Fibroblast of lung (primary cell): ENCODE data around the gene ODF4. TPM values are rescaled to one million over a fixed set of nuclear protein-coding genes. Genes with fewer than 3 reads are reported as not detected.

Source experiments
- DNase-seq, 2 donors: peaks; one replicate each; pipeline versions ENCODE4 v3.0.0 to v3.0.0-alpha.2; 2010; ENCODE audit warnings: low read depth in 2 of 2
- H2AFZ ChIP-seq: 2 replicates; pipeline ENCODE4 v1.5.1; 2012; ENCODE audit warnings: low read length, control low read depth, inconsistent platforms
- H3K27ac ChIP-seq: 2 replicates; pipeline ENCODE4 v1.5.1; 2011; ENCODE audit warnings: low read length, control low read depth; ENCODE audit not compliant: insufficient read depth
- H3K27me3 ChIP-seq: 2 replicates; pipeline ENCODE4 v1.5.1; 2011; ENCODE audit warnings: mild to moderate bottlenecking, low read length; ENCODE audit not compliant: control insufficient read depth, insufficient read depth
- H3K36me3 ChIP-seq: 2 replicates; pipeline ENCODE4 v1.5.1; 2011; ENCODE audit warnings: low read length; ENCODE audit not compliant: control insufficient read depth, insufficient read depth
- H3K4me1 ChIP-seq: 2 replicates; pipeline ENCODE4 v1.5.1; 2011; ENCODE audit warnings: low read length; ENCODE audit not compliant: control insufficient read depth, insufficient read depth; ENCODE audit errors: extremely low read depth
- H3K4me2 ChIP-seq: 2 replicates; pipeline ENCODE4 v1.5.1; 2011; ENCODE audit warnings: low read length, control low read depth; ENCODE audit not compliant: insufficient read depth; ENCODE audit errors: extremely low read depth
- H3K4me3 ChIP-seq, 4 experiments: fragments of 200-600 bp in 1 of 4; sonication (generic) in 1 of 4; replicated peaks in 1 of 4; 2 replicates each; pipeline ENCODE4 v1.5.1; 2011 to 2016; ENCODE audit warnings: low read length in 4 of 4, low read depth in 3 of 4, mild to moderate bottlenecking in 3 of 4, control low read depth in 2 of 4, inconsistent platforms in 1 of 4, mixed read lengths in 1 of 4; ENCODE audit not compliant: insufficient read depth in 1 of 4; ENCODE audit errors: control extremely low read depth in 1 of 4
- H3K79me2 ChIP-seq: 2 replicates; pipeline ENCODE4 v1.5.1; 2012; ENCODE audit warnings: mild to moderate bottlenecking, low read length, inconsistent platforms; ENCODE audit not compliant: control insufficient read depth, insufficient read depth
- H3K9ac ChIP-seq: 2 replicates; pipeline ENCODE4 v1.5.1; 2011; ENCODE audit warnings: mild to moderate bottlenecking, low read length, control low read depth; ENCODE audit not compliant: insufficient read depth
- H3K9me3 ChIP-seq: 2 replicates; pipeline ENCODE4 v1.5.1; 2012; ENCODE audit warnings: low read depth, low read length; ENCODE audit not compliant: control insufficient read depth, insufficient read depth
- H4K20me1 ChIP-seq: 2 replicates; pipeline ENCODE4 v1.5.1; 2011; ENCODE audit warnings: low read length; ENCODE audit not compliant: control insufficient read depth, insufficient read depth; ENCODE audit errors: extremely low read depth
- CTCF ChIP-seq, 2 donors: IDR thresholded peaks in 1 of 2; conservative IDR thresholded peaks in 1 of 2; 1 replicate in 1 of 2; 2 replicates in 1 of 2; pipeline ENCODE4 v1.5.1; 2011 to 2012; ENCODE audit warnings: low read length in 2 of 2, control low read depth in 1 of 2, inconsistent platforms in 1 of 2, low read depth in 1 of 2, mild to moderate bottlenecking in 1 of 2
- EZH2 ChIP-seq: IDR thresholded peaks from 2 replicates; pipeline ENCODE4 v1.5.1; 2012; ENCODE audit warnings: low read length, control low read depth, mild to moderate bottlenecking; ENCODE audit errors: missing control alignments
- polyA plus RNA-seq, 2 donors: library from polyadenylated mRNA; depleted of rRNA in 1 of 2; stranded (reverse) in 1 of 2; unstranded in 1 of 2; fragments of >200 nt; gene quantifications; 2 replicates each; pipeline ENCODE4 v1.2.1, GENCODE V29; 2011 to 2012; ENCODE audit warnings: missing spikeins in 1 of 2
- total RNA-seq: library from RNA; depleted of rRNA; stranded (reverse); fragments of >200 nt; gene quantifications from 2 replicates; pipeline ENCODE4 v1.2.1, GENCODE V29; 2014

Gene ODF4
- total and polyA plus RNA-seq, 2 donors (not counting 1 experiment from before 2014, with no cell fraction given) = not detected

- peaks cover 4% of the 10 kb centered on the region for H3K4me1 ChIP-seq
- H2AFZ ChIP-seq = no peak overlapping the region
- DNase-seq = peak; percentile 72 to 87
- no peaks in the 10 kb centered on the region for H3K27me3 ChIP-seq
- no peaks in the 10 kb centered on the region for H3K9me3 ChIP-seq
- no peak overlapping the region for H3K9ac ChIP-seq
- peaks cover 3% of the 10 kb centered on the region for H3K36me3 ChIP-seq
- H3K4me3 ChIP-seq = no peak overlapping the region
- no peak overlapping the region for H3K4me2 ChIP-seq
- H4K20me1 ChIP-seq = no peaks in the 10 kb centered on the region
- no peaks in the 10 kb centered on the region for H3K79me2 ChIP-seq
- TF ChIP-seq CTCF (conservative IDR thresholded peaks at IDR 0.05 in 1 of 2, IDR thresholded peaks at IDR 0.05 in 1 of 2; ENCODE audit: low read depth in 1 of 2, low read length in 2 of 2) (no peak), EZH2 (no peak)
- peak overlapping the region; percentile 12 for H3K27ac ChIP-seq
Observed at GRCh38 chr17:8366231-8366630, 26.6 kb downstream of the ODF4 start.

- H2AFZ ChIP-seq = no peak overlapping the region
- no peak for DNase-seq
- no peak for TF ChIP-seq CTCF (conservative IDR thresholded peaks at IDR 0.05 in 1 of 2, IDR thresholded peaks at IDR 0.05 in 1 of 2; ENCODE audit: low read depth in 1 of 2, low read length in 2 of 2)
- TF ChIP-seq EZH2 = no peak
- no peak overlapping the region for H3K27ac ChIP-seq
- no peaks in the 10 kb centered on the region for H3K9me3 ChIP-seq
- H3K4me3 ChIP-seq = no peak overlapping the region
- peaks cover 3% of the 10 kb centered on the region for H3K36me3 ChIP-seq
- no peaks in the 10 kb centered on the region for H3K79me2 ChIP-seq
- H3K27me3 ChIP-seq = no peaks in the 10 kb centered on the region
- no peak overlapping the region for H3K4me2 ChIP-seq
- no peaks in the 10 kb centered on the region for H4K20me1 ChIP-seq
- no peak overlapping the region for H3K9ac ChIP-seq
- peaks cover 4% of the 10 kb centered on the region for H3K4me1 ChIP-seq
Observed at GRCh38 chr17:8368193-8368592, 28.6 kb downstream of the ODF4 start.

- H3K9ac ChIP-seq = no peak overlapping the region
- peaks cover 3% of the 10 kb centered on the region for H3K36me3 ChIP-seq
- peaks cover 4% of the 10 kb centered on the region for H3K4me1 ChIP-seq
- no peak overlapping the region for H2AFZ ChIP-seq
- H4K20me1 ChIP-seq = no peaks in the 10 kb centered on the region
- H3K4me3 ChIP-seq = no peak overlapping the region
- no peak overlapping the region for H3K4me2 ChIP-seq
- H3K27me3 ChIP-seq = no peaks in the 10 kb centered on the region
- no peaks in the 10 kb centered on the region for H3K79me2 ChIP-seq
- DNase-seq = no peak
- TF ChIP-seq EZH2 = no peak
- no peak for TF ChIP-seq CTCF (conservative IDR thresholded peaks at IDR 0.05 in 1 of 2, IDR thresholded peaks at IDR 0.05 in 1 of 2; ENCODE audit: low read depth in 1 of 2, low read length in 2 of 2)
- H3K27ac ChIP-seq = no peak overlapping the region
- no peaks in the 10 kb centered on the region for H3K9me3 ChIP-seq
Observed at GRCh38 chr17:8369944-8370343, 30.3 kb downstream of the ODF4 start.
